ENCODE data around the gene USP49. TPM values are rescaled to one million over a fixed set of nuclear protein-coding genes. Genes with fewer than 3 reads are reported as not detected.
"Not testable (repeated sequence)": the region's sequence is repeated elsewhere in the genome, so short reads cannot be mapped to it uniquely, and the experiment has no call there.

The USP49 gene
- total RNA-seq, 1 donor from 2014 or later: 6.4 TPM

DNA sequence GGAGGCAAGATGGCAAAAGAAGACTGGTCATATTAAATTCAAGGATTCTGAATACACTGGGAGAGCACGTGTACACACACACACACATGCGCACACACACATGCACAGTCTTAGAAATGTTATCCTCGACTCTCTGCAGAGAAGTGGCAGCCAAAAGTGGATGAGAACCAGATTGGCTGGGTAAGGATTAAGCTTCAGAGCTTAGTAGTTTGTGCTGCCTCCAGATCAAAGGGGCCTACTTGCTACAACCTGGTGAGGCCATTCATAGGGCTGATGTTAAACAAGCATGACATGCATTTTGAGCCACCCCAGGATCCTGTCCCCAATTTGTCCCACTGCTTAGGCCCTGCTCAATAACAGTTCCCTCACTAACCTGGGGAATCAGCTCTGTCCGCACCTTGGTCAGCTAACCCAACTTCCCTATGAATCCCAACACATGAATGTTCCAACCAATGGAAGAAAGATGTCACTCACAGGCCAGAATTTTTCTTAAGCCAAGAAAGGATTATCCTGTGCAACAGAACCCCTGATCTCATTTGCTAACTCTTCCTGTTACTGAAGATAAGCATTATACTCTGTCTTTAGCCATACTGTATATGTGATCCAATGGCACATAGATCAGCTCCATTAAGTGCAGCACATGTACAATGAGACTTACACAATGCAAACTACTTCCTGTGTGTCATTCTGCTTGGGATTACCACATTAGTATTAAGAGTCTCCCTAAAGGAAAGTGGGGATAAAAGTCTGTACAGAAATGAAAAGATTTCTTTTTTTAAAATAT lies 76.7 kb downstream of the USP49 start:
- intact Hi-C loops (cut with micrococcal nuclease): no loop called here

DNA sequence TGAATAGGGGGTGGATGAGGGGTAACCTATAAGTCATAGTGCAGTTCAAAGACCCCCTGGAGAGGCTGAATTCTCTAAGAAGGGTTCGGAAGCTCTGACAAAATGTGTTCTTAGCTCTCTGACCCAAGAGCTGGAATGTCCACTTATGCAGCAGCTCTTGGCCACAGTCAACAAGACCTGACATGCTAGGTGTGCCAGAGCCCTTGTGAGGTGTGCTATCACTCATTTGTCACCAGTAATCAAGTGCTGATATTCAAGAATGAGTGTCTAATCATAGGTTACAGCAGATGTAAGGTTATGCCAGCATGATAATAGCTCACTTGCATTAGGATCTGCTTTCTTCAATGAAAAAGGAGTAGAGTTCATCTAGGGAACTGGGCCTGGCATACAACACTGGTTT lies 79.6 kb downstream of the USP49 start:
- intact Hi-C loops (cut with micrococcal nuclease): no loop called here

GRCh38 chr6:41814629-41815028 lies 80.5 kb downstream of the USP49 start:
- intact Hi-C loops (cut with micrococcal nuclease): no loop called here

GRCh38 chr6:41813956-41814355 lies 81.2 kb downstream of the USP49 start:
- intact Hi-C loops (cut with micrococcal nuclease): no loop called here

DNA sequence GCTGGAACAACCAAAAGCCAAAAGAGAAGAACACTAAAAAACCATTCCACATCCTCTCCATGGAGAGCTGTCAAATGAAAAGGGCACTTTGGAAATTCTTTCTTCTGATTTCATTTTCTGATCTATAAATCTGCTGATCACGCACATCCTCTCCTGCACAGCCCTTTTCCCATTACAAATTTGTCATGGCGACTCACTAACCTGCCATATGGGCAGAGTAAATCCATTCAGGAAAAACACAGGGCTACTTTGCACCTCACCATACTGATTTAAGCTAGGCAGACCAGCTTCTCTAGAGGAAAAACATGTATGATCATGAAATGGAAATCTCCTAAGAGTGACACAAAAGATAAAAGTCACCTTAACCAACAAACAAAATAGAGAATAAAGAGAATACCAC lies 81.7 kb downstream of the USP49 start:
- intact Hi-C loops (cut with micrococcal nuclease): no loop called here

- intact Hi-C loops (cut with micrococcal nuclease): not testable (repeated sequence)
Measured at GRCh38 chr6:41811946-41812345, 83.2 kb downstream of the USP49 start.

GRCh38 chr6:41811095-41811494 lies 84.1 kb downstream of the USP49 start:
- intact Hi-C loops (cut with micrococcal nuclease): no loop called here

GRCh38 chr6:41805830-41806774 lies 89.1 kb downstream of the USP49 start:
- intact Hi-C loops (cut with micrococcal nuclease): no loop called here

- intact Hi-C loops (cut with micrococcal nuclease): loop anchor here (1.0 kb wide), 1 partner anchor 243 kb away; no protein-coding TSS in a partner anchor
Measured at GRCh38 chr6:41801380-41801779, 93.8 kb downstream of the USP49 start.

DNA sequence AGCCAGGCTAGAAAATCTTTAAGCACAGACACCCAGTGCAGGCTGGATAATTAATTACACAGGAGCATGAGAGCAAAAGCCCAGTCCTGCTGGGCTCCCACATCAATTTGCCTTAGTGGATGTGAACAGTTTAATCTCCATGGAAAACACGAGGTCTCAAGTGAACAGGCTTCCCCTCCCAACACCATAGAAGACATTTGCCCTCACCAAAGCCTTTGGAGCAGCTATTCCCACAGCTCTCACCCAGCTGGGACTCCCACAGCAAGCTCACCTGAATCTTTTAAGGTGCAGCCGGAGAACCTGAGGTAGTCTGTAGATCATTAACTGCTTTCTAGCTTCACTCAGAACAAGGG lies 95.6 kb downstream of the USP49 start:
- intact Hi-C loops (cut with micrococcal nuclease): no loop called here

DNA sequence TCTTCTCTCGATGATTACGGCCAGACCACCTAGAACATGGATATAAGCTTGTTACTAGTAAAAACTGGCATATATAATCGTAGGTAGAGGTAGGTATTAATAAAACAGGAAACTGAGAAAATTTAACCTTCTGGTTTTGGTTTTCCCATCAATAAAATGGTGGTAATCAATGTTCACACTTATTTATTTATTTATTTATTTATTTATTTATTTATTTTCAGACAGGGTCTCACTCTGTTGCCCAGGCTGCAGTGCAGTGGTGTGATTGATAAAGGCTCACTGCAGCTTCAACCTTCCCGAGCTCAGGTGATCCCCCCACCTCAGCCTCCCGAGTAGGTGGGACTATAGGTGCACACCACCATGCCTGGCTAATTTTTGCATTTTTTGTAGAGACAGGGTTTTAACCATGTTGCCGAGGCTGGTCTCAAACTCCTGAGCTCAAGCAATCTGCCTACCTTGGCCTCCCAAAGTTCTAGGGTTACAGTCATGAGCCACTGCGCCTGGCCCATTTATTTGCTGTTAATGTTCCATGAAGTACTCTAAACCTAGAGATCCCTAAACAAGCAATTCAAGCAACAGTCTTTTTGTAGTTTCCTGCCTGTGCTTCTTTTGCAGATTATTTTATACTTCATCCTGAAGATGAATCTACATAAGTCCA lies 96.1 kb downstream of the USP49 start:
- intact Hi-C loops (cut with micrococcal nuclease): no loop called here

DNA sequence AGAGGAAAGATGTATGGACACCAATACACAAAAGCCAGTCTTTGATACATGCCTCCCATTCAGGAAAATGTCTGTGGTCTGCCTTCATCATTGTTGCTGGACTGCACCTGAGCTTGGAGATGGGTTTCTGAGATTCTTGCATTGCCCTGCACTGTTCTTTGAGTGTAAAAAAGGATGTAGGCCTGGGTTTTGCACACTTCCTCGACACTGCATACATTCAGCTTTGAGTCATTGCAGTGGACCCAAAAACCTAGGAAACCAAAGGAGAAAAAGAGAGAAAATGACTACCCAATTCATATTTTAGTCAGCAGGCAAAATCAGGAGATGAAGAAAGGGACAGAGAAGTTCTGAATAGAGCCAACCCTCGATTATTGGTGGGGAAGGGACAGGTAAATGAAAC lies 98.7 kb downstream of the USP49 start:
- intact Hi-C loops (cut with micrococcal nuclease): no loop called here

- intact Hi-C loops (cut with micrococcal nuclease): no loop called here
Measured at GRCh38 chr6:41791984-41792383, 103.2 kb downstream of the USP49 start.

GRCh38 chr6:41791305-41791704 lies 103.9 kb downstream of the USP49 start:
- intact Hi-C loops (cut with micrococcal nuclease): no loop called here

GRCh38 chr6:41790045-41790444 lies 105.1 kb downstream of the USP49 start:
- intact Hi-C loops (cut with micrococcal nuclease): no loop called here

GRCh38 chr6:41789390-41789724 lies 105.8 kb downstream of the USP49 start:
- intact Hi-C loops (cut with micrococcal nuclease): loop anchor here (5.0 to 10.0 kb wide), 2 partner anchors 663 to 1385 kb away; partner anchors contain the start of genes SRF and TRERF1

- intact Hi-C loops (cut with micrococcal nuclease): loop anchor here (1.0 to 10.0 kb wide), 17 partner anchors 8 to 1387 kb away; partner anchors contain the start of genes BYSL, CNPY3, FRS3 and KLC4
Measured at GRCh38 chr6:41787219-41787917, 107.8 kb downstream of the USP49 start, which contains the start of gene TOMM6. Gene TOMM6 (plus strand): TSS chr6:41787694. CDS start chr6:41787698, 4 bp downstream.

DNA sequence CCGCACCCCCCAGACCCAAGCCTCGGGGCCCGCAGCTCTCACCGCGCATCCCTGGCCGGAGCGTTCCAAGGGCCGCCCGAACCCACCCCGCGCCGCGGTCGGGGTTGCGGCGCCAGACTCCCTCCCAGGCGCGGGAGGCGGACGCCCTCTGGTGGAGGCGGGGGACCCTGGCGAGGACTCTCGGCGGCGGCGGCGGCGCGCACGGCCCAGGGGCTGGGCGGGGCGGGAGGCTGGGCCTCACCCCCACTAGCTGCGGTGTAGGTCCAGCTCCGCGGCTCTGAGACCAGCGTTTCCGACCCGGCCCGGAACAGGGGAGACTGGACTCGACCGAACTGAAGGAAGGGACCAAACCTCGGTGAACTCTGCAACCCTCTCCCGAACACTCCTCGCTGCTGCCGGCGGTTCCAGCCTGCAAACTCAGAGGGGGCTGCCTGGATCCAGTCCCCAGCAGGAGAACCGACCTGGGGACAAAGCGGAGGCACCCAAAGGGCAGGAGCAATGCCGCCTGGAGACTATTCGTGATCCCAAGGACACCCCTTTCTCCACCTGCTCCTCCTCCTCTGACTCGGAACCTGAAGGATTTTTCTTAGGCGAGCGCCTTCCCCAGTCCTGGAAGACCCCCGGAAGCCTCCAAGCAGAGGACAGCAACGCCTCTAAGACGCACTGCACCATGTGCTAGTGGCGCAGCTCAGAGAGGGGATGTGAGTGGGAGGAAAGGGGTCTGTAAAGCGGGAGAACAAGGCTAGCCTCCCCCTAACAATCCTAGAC lies 108.5 kb downstream of the USP49 start:
- intact Hi-C loops (cut with micrococcal nuclease): loop anchor here (1.0 to 10.0 kb wide), 17 partner anchors 7 to 1388 kb away; partner anchors contain the start of genes BYSL, CNPY3, FRS3 and KLC4

GRCh38 chr6:41785689-41786450 lies 109.3 kb downstream of the USP49 start:
- intact Hi-C loops (cut with micrococcal nuclease): loop anchor here (2.0 to 10.0 kb wide), 4 partner anchors 666 to 1389 kb away; partner anchors contain the start of genes KLC4, MRPL2, NFYA and OARD1
